GM12878 (cell line): ENCODE measurements around the gene HCN4. TPM values are rescaled to one million over a fixed set of nuclear protein-coding genes. Genes with fewer than 3 reads are reported as not detected.

Experiments used
- ATAC-seq: fragments of 200-7000 bp; cut with Tn5 transposase; 3 replicates; pipeline ENCODE4 v1.9.1; 2020; ENCODE audit warnings: mild to moderate bottlenecking, moderate library complexity
- BruUV-seq: library from RNA; stranded (reverse); fragments of 400-500 nt; replicated peaks from 2 replicates; lab custom pipeline; 2021; lab: Mats Ljungman, UMichigan
- CTCF ChIA-PET: fragments of 300-600 bp; sonication (Branson Sonifier 250); formaldehyde crosslinking; extraction: SDS; loops from one replicate; lab custom pipeline; 2021; ENCODE audit warnings: inconsistent platforms; lab: Yijun Ruan, JAX
- POLR2A ChIA-PET: fragments of 350-600 bp; formaldehyde crosslinking; extraction: SDS; loops from one replicate; lab custom pipeline; 2021; ENCODE audit warnings: inconsistent platforms; lab: Charles Lee
- RAD21 ChIA-PET: fragments of 300-600 bp; sonication (Branson Sonifier 250); formaldehyde crosslinking; loops from one replicate; lab custom pipeline; 2023; ENCODE audit warnings: antibody characterized with exemption; ENCODE audit not compliant: unreplicated experiment; lab: Charles Lee
- SMC1A ChIA-PET: fragments of 300-600 bp; sonication (Branson Sonifier 250); formaldehyde crosslinking; loops from one replicate; lab custom pipeline; 2023; ENCODE audit not compliant: unreplicated experiment, uncharacterized antibody; lab: Charles Lee
- DNase-seq: peaks from one replicate; pipeline ENCODE4 v3.0.0-alpha.2; 2011; ENCODE audit warnings: low read depth, low spot score
- FAIRE-seq: peaks from 3 replicates; lab custom pipeline; 2011; peaks lifted over from hg19 to GRCh38; lab: Jason Lieb, UNC
- H2AFZ ChIP-seq: 2 replicates; pipeline ENCODE4 v1.6.0; 2011; ENCODE audit warnings: low read depth, low read length, control low read depth; ENCODE audit not compliant: control insufficient read depth
- H3K27ac ChIP-seq: 2 replicates; pipeline ENCODE4 v1.5.1; 2011; ENCODE audit warnings: control low read depth; ENCODE audit not compliant: control insufficient read depth, insufficient read depth
- H3K27me3 ChIP-seq, 2 experiments: replicated peaks in 1 of 2; 2 replicates each; pipeline versions ENCODE4 v1.6.0 to v1.6.1; 2011; ENCODE audit warnings: low read length in 1 of 2; ENCODE audit not compliant: control insufficient read depth in 2 of 2, insufficient read depth in 2 of 2
- H3K36me3 ChIP-seq, 2 experiments: 2 replicates each; pipeline ENCODE4 v1.5.1; 2011; ENCODE audit warnings: low read length in 1 of 2; ENCODE audit not compliant: control insufficient read depth in 2 of 2, insufficient read depth in 2 of 2
- H3K4me1 ChIP-seq: 2 replicates; pipeline ENCODE4 v1.6.1; 2011; ENCODE audit warnings: mild to moderate bottlenecking, low read length, moderate library complexity, mixed read lengths; ENCODE audit not compliant: control insufficient read depth, insufficient read depth
- H3K4me2 ChIP-seq: 2 replicates; pipeline ENCODE4 v1.6.0; 2011; ENCODE audit warnings: control low read depth; ENCODE audit not compliant: control insufficient read depth, insufficient read depth
- H3K4me3 ChIP-seq: fragments of 200-600 bp; sonication (generic); 2 replicates; pipeline ENCODE4 v1.5.1; 2016
- H3K79me2 ChIP-seq: 2 replicates; pipeline ENCODE4 v1.6.0; 2011; ENCODE audit warnings: low read length; ENCODE audit not compliant: control insufficient read depth, insufficient read depth
- H3K9ac ChIP-seq: 2 replicates; pipeline ENCODE4 v1.8.0; 2011; ENCODE audit warnings: low read length, control low read depth, mixed read lengths; ENCODE audit not compliant: control insufficient read depth, insufficient read depth
- H3K9me3 ChIP-seq: replicated peaks from 3 replicates; pipeline ENCODE4 v1.5.1; 2011; ENCODE audit warnings: mild to moderate bottlenecking, low read length; ENCODE audit not compliant: control insufficient read depth, insufficient read depth
- H4K20me1 ChIP-seq: 2 replicates; pipeline ENCODE4 v1.6.0; 2011; ENCODE audit not compliant: control insufficient read depth, insufficient read depth
- BCL3 ChIP-seq: IDR thresholded peaks from 2 replicates; pipeline ENCODE4 v1.6.1; 2011; ENCODE audit warnings: borderline replicate concordance, low read depth, mild to moderate bottlenecking, moderate library complexity, low read length; ENCODE audit not compliant: insufficient read depth, poor library complexity, severe bottlenecking
- CREM ChIP-seq: IDR thresholded peaks from 2 replicates; pipeline ENCODE4 v1.6.1; 2014; ENCODE audit warnings: antibody characterized with exemption, low read depth
- HSF1 ChIP-seq: fragments of 150-350 bp; IDR thresholded peaks from 2 replicates; pipeline ENCODE4 v1.6.1; 2014; ENCODE audit warnings: mild to moderate bottlenecking, low read depth, low read length
- KAT2A ChIP-seq: conservative IDR thresholded peaks from 2 replicates; pipeline ENCODE4 v1.6.1; 2011; ENCODE audit warnings: low read depth, low read length; ENCODE audit not compliant: control insufficient read depth
- MLLT1 ChIP-seq: fragments of 450-650 bp; IDR thresholded peaks from 2 replicates; pipeline ENCODE4 v1.6.1; 2016; ENCODE audit warnings: mild to moderate bottlenecking
- NKRF ChIP-seq: fragments of 450-650 bp; conservative IDR thresholded peaks from 2 replicates; pipeline ENCODE4 v1.6.1; 2017; ENCODE audit warnings: mild to moderate bottlenecking, moderate library complexity
- POLR2AphosphoS5 ChIP-seq: IDR thresholded peaks from 2 replicates; pipeline ENCODE4 v1.6.1; 2011; ENCODE audit warnings: mild to moderate bottlenecking, low read length, inconsistent platforms
- SMC3 ChIP-seq: IDR thresholded peaks from 2 replicates; pipeline ENCODE4 v1.6.1; 2011; ENCODE audit warnings: low read length, improper control_type of control experiment, borderline replicate concordance
- SPI1 ChIP-seq: IDR thresholded peaks from 2 replicates; pipeline ENCODE4 v1.6.1; 2011; ENCODE audit warnings: low read depth, mild to moderate bottlenecking, low read length, moderate library complexity, borderline replicate concordance; ENCODE audit not compliant: insufficient read depth
- ZNF24 ChIP-seq: fragments of 450-650 bp; IDR thresholded peaks from 2 replicates; pipeline ENCODE4 v1.6.1; 2017; ENCODE audit warnings: antibody characterized with exemption, mild to moderate bottlenecking
- ZNF592 ChIP-seq: fragments of 450-650 bp; IDR thresholded peaks from 2 replicates; pipeline ENCODE4 v1.6.1; 2017; ENCODE audit warnings: mild to moderate bottlenecking, moderate library complexity
- WGBS: methylation state at CpG from one replicate; pipeline ENCODE4 v1.1.6; 2016; ENCODE audit warnings: low lambda C conversion rate; ENCODE audit not compliant: insufficient replicate concordance, insufficient coverage; ENCODE audit errors: missing lambda C conversion rate; 5-methylcytosine and 5-hydroxymethylcytosine counted together
- in situ Hi-C: fragments of 300-500 bp; cut with MboI; formaldehyde crosslinking; loops from 9 replicates; pipeline ENCODE4 v1.14.3; 2018; ENCODE audit warnings: mixed read lengths
- intact Hi-C: fragments of 100-400 bp; cut with micrococcal nuclease; formaldehyde crosslinking; loops from one replicate; pipeline ENCODE4 v1.14.2; 2022; ENCODE audit not compliant: unreplicated experiment
- polyA plus RNA-seq, 11 experiments: library from polyadenylated mRNA; depleted of rRNA in 4 of 11; unstranded in 6 of 11; stranded (reverse) in 5 of 11; fragments of >200 nt; fragmentation: Nextera tagmentation in 4 of 11; fragmentation: Illumina TruSeq in 1 of 11; extraction: Ambion mirVana in 4 of 11; extraction: Trizol in 1 of 11; gene quantifications; 1 replicate in 1 of 11; 2 replicates in 10 of 11; pipeline versions ENCODE4 v1.2.1 to v1.2.3, GENCODE V29; 2011 to 2016; ENCODE audit warnings: inconsistent platforms in 2 of 11, missing spikeins in 2 of 11, low read depth in 1 of 11
- total RNA-seq, 4 experiments: library from RNA; depleted of rRNA in 3 of 4; stranded (reverse); fragments of >200 nt in 3 of 4; fragmentation: Illumina TruSeq in 1 of 4; extraction: Trizol in 1 of 4; gene quantifications; 2 replicates each; pipeline versions ENCODE4 v1.2.1 to v1.2.3, GENCODE V29; 2013 to 2021

HCN4 gene
- total and polyA plus RNA-seq, 10 of the 15 experiments (the other 5 are each of a cell fraction or from before 2014, with no cell fraction given) = 0.03 to 0.10 TPM; not detected in 8

- TF ChIP-seq BCL3 (no peak), ZNF24 (no peak), POLR2AphosphoS5 (no peak), ZNF592 (no peak), CREM (no peak)
Measured at GRCh38 chr15:73291441-73291840, 77.3 kb downstream of the HCN4 start (continued).

- Histone ChIP-seq H3K27me3 (no peaks in the 10 kb centered on the region), H4K20me1 (no peaks in the 10 kb centered on the region), H3K4me1 (no peaks in the 10 kb centered on the region), H3K36me3 (no peaks in the 10 kb centered on the region), H2AFZ (no peak overlapping the region; the same call in 1 of the 2 replicates), H3K27ac (no peak overlapping the region), H3K9me3 (no peaks in the 10 kb centered on the region), H3K4me3 (no peak overlapping the region), H3K9ac (no peak overlapping the region), H3K79me2 (no peaks in the 10 kb centered on the region), H3K4me2 (no peak overlapping the region)
- peak; percentile 75 for FAIRE-seq
- no peak for DNase-seq
- CTCF ChIA-PET = interaction anchor here (0.6 to 1.7 kb wide), 8 partner anchors 9 to 974 kb away, joined by 3 to 5 read pairs (median 4); no protein-coding TSS in a partner anchor
- BruUV-seq = no TSS peak
- POLR2A ChIA-PET = no interaction called here
- WGBS = 0% methylated on average over 1 of the region's 1 CpG
- ATAC-seq = no peak
- in situ Hi-C loops = no loop called here
- SMC1A ChIA-PET = interaction anchor here (0.8 to 1.0 kb wide), 3 partner anchors 9 to 467 kb away, joined by 3 read pairs; no protein-coding TSS in a partner anchor
- RAD21 ChIA-PET = interaction anchor here (1.1 kb wide), 1 partner anchor 9 kb away, joined by 3 read pairs; no protein-coding TSS in a partner anchor
- intact Hi-C loops = no loop called here
- TF ChIP-seq SPI1 = 0 out of 2 replicates have a peak, but pooled peaks have one; percentile 5
- TF ChIP-seq NKRF = no peak
- TF ChIP-seq MLLT1 = no peak
- no peak for TF ChIP-seq KAT2A
- no peak for TF ChIP-seq SMC3
- TF ChIP-seq HSF1 = no peak
Measured at GRCh38 chr15:73287019-73287418, 81.7 kb downstream of the HCN4 start.
